SK-N-SH treated with all-trans-retinoic acid at 6 μM for 48 hours (cell line): Measurements from ENCODE around the gene KIN.
"Not testable (repeated sequence)": the region's sequence is repeated elsewhere in the genome, so short reads cannot be mapped to it uniquely, and the experiment has no call there.

ENCODE experiments used
- ATAC-seq: fragments of 200-7000 bp; cut with Tn5 transposase; 3 replicates; pipeline ENCODE4 v1.9.1; 2020; ENCODE audit warnings: mild to moderate bottlenecking, moderate library complexity
- ARNTL ChIP-seq: fragments of 450-650 bp; formaldehyde crosslinking; IDR thresholded peaks from 2 replicates; pipeline ENCODE4 v1.5.0; 2020; ENCODE audit warnings: low read depth, mild to moderate bottlenecking, moderate library complexity, borderline replicate concordance
- BACH2 ChIP-seq: fragments of 250-450 bp; sonication (Bioruptor Pico); IDR thresholded peaks from 2 replicates; pipeline ENCODE4 v1.9.0; 2021; ENCODE audit warnings: mild to moderate bottlenecking, borderline replicate concordance
- CSDC2 ChIP-seq: fragments of 250-450 bp; sonication (Bioruptor Pico); IDR thresholded peaks from 2 replicates; pipeline ENCODE4 v1.5.0; 2020; ENCODE audit warnings: mild to moderate bottlenecking, moderate library complexity
- ESRRG ChIP-seq: fragments of 250-450 bp; sonication (Bioruptor Pico); IDR thresholded peaks from 2 replicates; pipeline ENCODE4 v1.6.1; 2021; ENCODE audit warnings: mild to moderate bottlenecking
- GLIS3 ChIP-seq: fragments of 250-450 bp; sonication (Bioruptor Pico); IDR thresholded peaks from 2 replicates; pipeline ENCODE4 v1.5.0; 2020; ENCODE audit warnings: mild to moderate bottlenecking, moderate library complexity
- PPARA ChIP-seq: fragments of 250-450 bp; sonication (Bioruptor Pico); IDR thresholded peaks from 2 replicates; pipeline ENCODE4 v1.5.0; 2020; ENCODE audit warnings: mild to moderate bottlenecking, borderline replicate concordance
- RARB ChIP-seq: fragments of 250-450 bp; sonication (Bioruptor Pico); IDR thresholded peaks from 2 replicates; pipeline ENCODE4 v1.8.0; 2021; ENCODE audit warnings: mild to moderate bottlenecking, moderate library complexity
- SNAI2 ChIP-seq: fragments of 250-450 bp; sonication (Bioruptor Pico); IDR thresholded peaks from 2 replicates; pipeline ENCODE4 v1.5.0; 2020; ENCODE audit warnings: mild to moderate bottlenecking, moderate library complexity
- TCF4 ChIP-seq: fragments of 250-450 bp; sonication (Bioruptor Pico); IDR thresholded peaks from 2 replicates; pipeline ENCODE4 v1.8.0; 2021; ENCODE audit warnings: mild to moderate bottlenecking, moderate library complexity, borderline replicate concordance
- TOX ChIP-seq: fragments of 250-450 bp; sonication (Bioruptor Pico); IDR thresholded peaks from 2 replicates; pipeline ENCODE4 v1.8.0; 2021; ENCODE audit warnings: mild to moderate bottlenecking, moderate library complexity, borderline replicate concordance
- ZC3H10 ChIP-seq: fragments of 250-450 bp; sonication (Bioruptor Pico); IDR thresholded peaks from 2 replicates; pipeline ENCODE4 v1.5.1; 2021; ENCODE audit warnings: mild to moderate bottlenecking, moderate library complexity
- ZFP3 ChIP-seq: fragments of 250-450 bp; sonication (Bioruptor Pico); IDR thresholded peaks from 2 replicates; pipeline ENCODE4 v1.5.0; 2020; ENCODE audit warnings: mild to moderate bottlenecking, moderate library complexity
- ZFP30 ChIP-seq: fragments of 450-650 bp; formaldehyde crosslinking; IDR thresholded peaks from 2 replicates; pipeline ENCODE4 v1.5.0; 2022; ENCODE audit warnings: mild to moderate bottlenecking, moderate library complexity
- ZNF565 ChIP-seq: fragments of 450-650 bp; formaldehyde crosslinking; conservative IDR thresholded peaks from 2 replicates; pipeline ENCODE4 v1.5.0; 2020; ENCODE audit warnings: low read depth, mild to moderate bottlenecking, moderate library complexity
- ZNF70 ChIP-seq: fragments of 450-650 bp; formaldehyde crosslinking; IDR thresholded peaks from 2 replicates; pipeline ENCODE4 v1.5.0; 2020; ENCODE audit warnings: mild to moderate bottlenecking, moderate library complexity
- TF ChIP-seq, protein P1 (sequence below): fragments of 250-450 bp; sonication (Bioruptor Pico); IDR thresholded peaks from 2 replicates; pipeline ENCODE4 v1.8.0; 2020; ENCODE audit warnings: mild to moderate bottlenecking, moderate library complexity, borderline replicate concordance
- TF ChIP-seq, protein P2 (sequence below): fragments of 250-450 bp; sonication (Bioruptor Pico); IDR thresholded peaks from 2 replicates; pipeline ENCODE4 v1.5.1; 2021; ENCODE audit warnings: mild to moderate bottlenecking, moderate library complexity
- TF ChIP-seq, protein P3 (sequence below): fragments of 250-450 bp; sonication (Bioruptor Pico); IDR thresholded peaks from 2 replicates; pipeline ENCODE4 v1.5.1; 2020; ENCODE audit warnings: low read depth, mild to moderate bottlenecking, moderate library complexity
- TF ChIP-seq, protein P4 (sequence below): fragments of 250-450 bp; sonication (Bioruptor Pico); IDR thresholded peaks from 2 replicates; pipeline ENCODE4 v1.8.0; 2021; ENCODE audit warnings: low read depth, mild to moderate bottlenecking, moderate library complexity, borderline replicate concordance

The KIN gene

DNA sequence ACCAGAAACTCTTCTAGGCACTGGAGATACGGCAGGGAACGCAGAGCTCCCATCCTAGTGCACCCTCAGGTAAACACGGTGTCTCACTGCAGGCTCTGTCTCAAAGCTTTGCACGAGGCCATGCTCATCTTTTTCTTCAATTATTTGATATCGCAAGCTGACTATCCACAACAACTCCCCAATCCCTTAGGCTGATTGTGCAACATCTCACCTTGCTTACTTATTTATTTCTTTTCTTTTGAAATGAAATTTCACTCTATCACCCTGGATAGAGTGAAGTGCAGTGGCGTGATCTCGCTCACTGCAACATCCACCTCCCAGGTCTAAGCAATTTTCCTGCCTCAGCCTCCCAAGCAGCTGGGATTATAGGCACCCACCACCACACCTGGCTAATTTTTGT lies 72.3 kb downstream of the KIN start (continued):
- TF ChIP-seq, protein P1, sequence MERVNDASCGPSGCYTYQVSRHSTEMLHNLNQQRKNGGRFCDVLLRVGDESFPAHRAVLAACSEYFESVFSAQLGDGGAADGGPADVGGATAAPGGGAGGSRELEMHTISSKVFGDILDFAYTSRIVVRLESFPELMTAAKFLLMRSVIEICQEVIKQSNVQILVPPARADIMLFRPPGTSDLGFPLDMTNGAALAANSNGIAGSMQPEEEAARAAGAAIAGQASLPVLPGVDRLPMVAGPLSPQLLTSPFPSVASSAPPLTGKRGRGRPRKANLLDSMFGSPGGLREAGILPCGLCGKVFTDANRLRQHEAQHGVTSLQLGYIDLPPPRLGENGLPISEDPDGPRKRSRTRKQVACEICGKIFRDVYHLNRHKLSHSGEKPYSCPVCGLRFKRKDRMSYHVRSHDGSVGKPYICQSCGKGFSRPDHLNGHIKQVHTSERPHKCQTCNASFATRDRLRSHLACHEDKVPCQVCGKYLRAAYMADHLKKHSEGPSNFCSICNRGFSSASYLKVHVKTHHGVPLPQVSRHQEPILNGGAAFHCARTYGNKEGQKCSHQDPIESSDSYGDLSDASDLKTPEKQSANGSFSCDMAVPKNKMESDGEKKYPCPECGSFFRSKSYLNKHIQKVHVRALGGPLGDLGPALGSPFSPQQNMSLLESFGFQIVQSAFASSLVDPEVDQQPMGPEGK (CRISPR knock-in tag): no peak
- TF ChIP-seq ZFP30 (CRISPR knock-in tag): no peak
- TF ChIP-seq TOX (CRISPR knock-in tag): no peak
- TF ChIP-seq ZNF70: no peak
- no peak for TF ChIP-seq SNAI2 (CRISPR knock-in tag)
- no peak for TF ChIP-seq ESRRG (CRISPR knock-in tag)
- TF ChIP-seq, protein P2, sequence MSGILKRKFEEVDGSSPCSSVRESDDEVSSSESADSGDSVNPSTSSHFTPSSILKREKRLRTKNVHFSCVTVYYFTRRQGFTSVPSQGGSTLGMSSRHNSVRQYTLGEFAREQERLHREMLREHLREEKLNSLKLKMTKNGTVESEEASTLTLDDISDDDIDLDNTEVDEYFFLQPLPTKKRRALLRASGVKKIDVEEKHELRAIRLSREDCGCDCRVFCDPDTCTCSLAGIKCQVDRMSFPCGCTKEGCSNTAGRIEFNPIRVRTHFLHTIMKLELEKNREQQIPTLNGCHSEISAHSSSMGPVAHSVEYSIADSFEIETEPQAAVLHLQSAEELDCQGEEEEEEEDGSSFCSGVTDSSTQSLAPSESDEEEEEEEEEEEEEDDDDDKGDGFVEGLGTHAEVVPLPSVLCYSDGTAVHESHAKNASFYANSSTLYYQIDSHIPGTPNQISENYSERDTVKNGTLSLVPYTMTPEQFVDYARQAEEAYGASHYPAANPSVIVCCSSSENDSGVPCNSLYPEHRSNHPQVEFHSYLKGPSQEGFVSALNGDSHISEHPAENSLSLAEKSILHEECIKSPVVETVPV (CRISPR knock-in tag): no peak
- no peak for TF ChIP-seq ZFP3 (CRISPR knock-in tag)
- TF ChIP-seq ZC3H10 (CRISPR knock-in tag): no peak
- no peak for TF ChIP-seq ZNF565 (CRISPR knock-in tag)
- no peak for TF ChIP-seq ARNTL
- TF ChIP-seq, protein P3, sequence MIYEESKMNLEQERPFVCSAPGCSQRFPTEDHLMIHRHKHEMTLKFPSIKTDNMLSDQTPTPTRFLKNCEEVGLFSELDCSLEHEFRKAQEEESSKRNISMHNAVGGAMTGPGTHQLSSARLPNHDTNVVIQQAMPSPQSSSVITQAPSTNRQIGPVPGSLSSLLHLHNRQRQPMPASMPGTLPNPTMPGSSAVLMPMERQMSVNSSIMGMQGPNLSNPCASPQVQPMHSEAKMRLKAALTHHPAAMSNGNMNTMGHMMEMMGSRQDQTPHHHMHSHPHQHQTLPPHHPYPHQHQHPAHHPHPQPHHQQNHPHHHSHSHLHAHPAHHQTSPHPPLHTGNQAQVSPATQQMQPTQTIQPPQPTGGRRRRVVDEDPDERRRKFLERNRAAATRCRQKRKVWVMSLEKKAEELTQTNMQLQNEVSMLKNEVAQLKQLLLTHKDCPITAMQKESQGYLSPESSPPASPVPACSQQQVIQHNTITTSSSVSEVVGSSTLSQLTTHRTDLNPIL (CRISPR knock-in tag): no peak

DNA sequence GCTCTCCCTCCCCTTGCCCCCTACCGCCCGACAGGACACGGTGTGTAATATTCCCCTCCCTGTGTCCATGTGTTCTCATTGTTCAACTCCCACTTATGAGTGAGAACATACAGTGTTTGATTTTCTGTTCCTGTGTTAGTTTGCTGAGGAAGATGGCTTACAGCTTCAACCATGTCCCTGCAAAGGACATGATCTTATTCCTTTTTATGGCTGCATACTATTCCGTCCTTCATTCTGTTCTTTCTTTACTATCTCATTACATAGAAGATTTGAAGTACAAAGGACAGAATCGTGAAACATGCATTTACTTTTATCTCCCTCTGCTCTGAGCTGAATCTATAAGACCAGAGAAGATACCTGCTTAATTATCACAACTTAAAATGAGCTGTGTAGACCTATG lies 76.7 kb downstream of the KIN start:
- not testable (repeated sequence) for ATAC-seq

DNA sequence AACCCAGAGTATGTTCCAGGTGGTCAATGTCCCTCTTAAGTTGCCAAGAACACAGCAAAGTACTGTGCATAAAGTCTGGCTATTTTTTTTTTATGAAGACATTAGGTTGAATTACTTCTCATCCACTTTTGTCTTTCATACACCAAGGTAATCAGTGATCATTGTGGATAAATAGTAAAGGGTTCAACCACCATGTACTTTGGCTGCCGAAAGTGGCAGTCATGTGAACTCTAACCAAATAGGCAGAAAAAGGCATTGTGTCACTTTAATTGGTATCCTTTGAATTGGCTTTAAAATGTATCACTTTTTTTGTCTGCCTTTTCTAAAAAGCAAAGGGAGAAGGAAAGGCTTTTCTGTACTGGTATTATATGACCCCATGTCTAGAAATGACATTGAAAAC lies 77.3 kb downstream of the KIN start:
- ATAC-seq: no peak
- TF ChIP-seq, protein P2 (CRISPR knock-in tag): no peak
- TF ChIP-seq ZFP30 (CRISPR knock-in tag) (no peak), TOX (CRISPR knock-in tag) (no peak), CSDC2 (CRISPR knock-in tag) (no peak), ZNF565 (CRISPR knock-in tag) (no peak), PPARA (CRISPR knock-in tag) (no peak), ZC3H10 (CRISPR knock-in tag) (no peak), ZNF70 (no peak), TCF4 (CRISPR knock-in tag) (no peak), ESRRG (CRISPR knock-in tag) (no peak), GLIS3 (CRISPR knock-in tag) (no peak), BACH2 (CRISPR knock-in tag) (no peak), RARB (no peak)
- TF ChIP-seq, protein P3 (CRISPR knock-in tag): no peak
- TF ChIP-seq, protein P4, sequence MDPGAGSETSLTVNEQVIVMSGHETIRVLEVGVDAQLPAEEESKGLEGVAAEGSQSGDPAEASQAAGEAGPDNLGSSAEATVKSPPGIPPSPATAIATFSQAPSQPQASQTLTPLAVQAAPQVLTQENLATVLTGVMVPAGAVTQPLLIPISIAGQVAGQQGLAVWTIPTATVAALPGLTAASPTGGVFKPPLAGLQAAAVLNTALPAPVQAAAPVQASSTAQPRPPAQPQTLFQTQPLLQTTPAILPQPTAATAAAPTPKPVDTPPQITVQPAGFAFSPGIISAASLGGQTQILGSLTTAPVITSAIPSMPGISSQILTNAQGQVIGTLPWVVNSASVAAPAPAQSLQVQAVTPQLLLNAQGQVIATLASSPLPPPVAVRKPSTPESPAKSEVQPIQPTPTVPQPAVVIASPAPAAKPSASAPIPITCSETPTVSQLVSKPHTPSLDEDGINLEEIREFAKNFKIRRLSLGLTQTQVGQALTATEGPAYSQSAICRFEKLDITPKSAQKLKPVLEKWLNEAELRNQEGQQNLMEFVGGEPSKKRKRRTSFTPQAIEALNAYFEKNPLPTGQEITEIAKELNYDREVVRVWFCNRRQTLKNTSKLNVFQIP (CRISPR knock-in tag): no peak
- TF ChIP-seq, protein P1 (CRISPR knock-in tag): no peak
